Measurements from ENCODE around the gene GATA1. TPM values are rescaled to one million over a fixed set of nuclear protein-coding genes. Genes with fewer than 3 reads are reported as not detected.

Gene GATA1
- polyA plus RNA-seq, 2 of the 4 experiments (the other 2 are of a cell fraction) = not detected

GRCh38 chrX:48824066-48824465 is 37.7 kb downstream of the GATA1 start:
- H3K9me3 ChIP-seq = no peaks in the 10 kb centered on the region
- TF ChIP-seq PBX3 (IDR thresholded peaks at IDR 0.05) (no peak), CEBPB (IDR thresholded peaks at IDR 0.05) (no peak), BCL3 (IDR thresholded peaks at IDR 0.05) (no peak), TP53 (CRISPR knock-in tag; IDR thresholded peaks at IDR 0.05) (no peak), FOSL2 (IDR thresholded peaks at IDR 0.05) (no peak), FOSL2 (CRISPR knock-in tag; IDR thresholded peaks at IDR 0.05) (no peak), EHF (CRISPR knock-in tag; IDR thresholded peaks at IDR 0.05) (no peak), HOXB5 (CRISPR knock-in tag; IDR thresholded peaks at IDR 0.05) (no peak), ATOH8 (CRISPR knock-in tag; IDR thresholded peaks at IDR 0.05; ENCODE audit: low read depth) (no peak), ELK1 (IDR thresholded peaks at IDR 0.05; ENCODE audit: low read depth, low read length) (no peak), E2F6 (IDR thresholded peaks at IDR 0.05; ENCODE audit: borderline replicate concordance, low read depth) (no peak), NPAS2 (CRISPR knock-in tag; IDR thresholded peaks at IDR 0.05; ENCODE audit: borderline replicate concordance) (no peak), EP300 (IDR thresholded peaks at IDR 0.05) (no peak), KDM1A (IDR thresholded peaks at IDR 0.05; ENCODE audit: low read depth) (no peak), ZFP36 (IDR thresholded peaks at IDR 0.05; ENCODE audit: borderline replicate concordance, partially characterized antibody) (no peak), HEYL (CRISPR knock-in tag; IDR thresholded peaks at IDR 0.05) (no peak), MAZ (IDR thresholded peaks at IDR 0.05; ENCODE audit: borderline replicate concordance, low read depth, low read length) (no peak), ZSCAN20 (CRISPR knock-in tag; IDR thresholded peaks at IDR 0.05) (no peak), RNF2 (IDR thresholded peaks at IDR 0.05; ENCODE audit: borderline replicate concordance, low read depth) (no peak), RARB (CRISPR knock-in tag; IDR thresholded peaks at IDR 0.05) (no peak), EHMT2 (IDR thresholded peaks at IDR 0.05; ENCODE audit: low read depth) (no peak)
- no peak for ATAC-seq
- no peak for DNase-seq (ENCODE audit: low read depth in 1 of 2, low spot score in 1 of 2)
- H3K4me2 ChIP-seq = no peak overlapping the region
- ChIA-PET POLR2A (no interaction called here), CTCF (interaction anchor here (1.3 kb wide), 1 partner anchor 10 kb away, joined by 3 read pairs; no protein-coding TSS in a partner anchor)
- no peak overlapping the region for H3K4me3 ChIP-seq
- no peak overlapping the region for H3K27ac ChIP-seq
- FAIRE-seq = no peak
- 89% methylated on average over 5 of the region's 8 CpGs for WGBS (ENCODE audit: missing lambda C conversion rate)
- H3K4me1 ChIP-seq = no peaks in the 10 kb centered on the region

- Histone ChIP-seq H3K4me1 (no peaks in the 10 kb centered on the region), H3K4me2 (no peak within 1 kb of the TSS), H3K27ac (no peak within 1 kb of the TSS), H3K4me3 (no peak within 1 kb of the TSS), H3K9me3 (no peaks in the 10 kb centered on the region)
- DNase-seq (ENCODE audit: low read depth in 1 of 2, low spot score in 1 of 2) = no peak
- no peak for FAIRE-seq
- TF ChIP-seq MAZ (IDR thresholded peaks at IDR 0.05; ENCODE audit: borderline replicate concordance, low read depth, low read length) = no peak
- no peak for TF ChIP-seq EP300 (IDR thresholded peaks at IDR 0.05)
- no peak for TF ChIP-seq HMGXB4 (CRISPR knock-in tag; IDR thresholded peaks at IDR 0.05; ENCODE audit: borderline replicate concordance)
- no peak for TF ChIP-seq ZFP36 (IDR thresholded peaks at IDR 0.05; ENCODE audit: borderline replicate concordance, partially characterized antibody)
- no peak for TF ChIP-seq NFE2L2 (conservative IDR thresholded peaks at IDR 0.05; ENCODE audit: low read length)
- TF ChIP-seq RFX5 (IDR thresholded peaks at IDR 0.05) = no peak
- TF ChIP-seq MAX (IDR thresholded peaks at IDR 0.05) = no peak
- ChIA-PET POLR2A (no interaction called here), CTCF (interaction anchor here (1.3 kb wide), 1 partner anchor 8 kb away, joined by 3 read pairs; no protein-coding TSS in a partner anchor)
- no peak for ATAC-seq
- 91% methylated on average over 9 of the region's 67 CpGs for WGBS (ENCODE audit: missing lambda C conversion rate)
Measured at GRCh38 chrX:48826135-48826875, 39.9 kb downstream of the GATA1 start, which contains the start of gene ERAS. Gene ERAS, plus strand, starts transcription at chrX:48826513. Its CDS starts 2,611 bp downstream, at chrX:48829124.
